Body of pancreas (tissue), 4 donors: Measurements from ENCODE around the gene PTTG1.

Experiments used
- POLR2A ChIP-seq, 3 donors: fragments of 450-650 bp; IDR thresholded peaks; one replicate each; pipeline ENCODE4 v1.6.1; 2016; ENCODE audit warnings: antibody characterized with exemption in 3 of 3, mild to moderate bottlenecking in 2 of 3
- TF ChIP-seq, protein P1 (sequence below), 7 experiments: fragments of 450-650 bp in 4 of 7; fragments of 200-600 bp in 3 of 7; sonication (generic) in 3 of 7; IDR thresholded peaks; one replicate each; pipeline ENCODE4 v1.5.1; 2016 to 2019; ENCODE audit warnings: antibody characterized with exemption in 7 of 7

- TF ChIP-seq, protein P1, sequence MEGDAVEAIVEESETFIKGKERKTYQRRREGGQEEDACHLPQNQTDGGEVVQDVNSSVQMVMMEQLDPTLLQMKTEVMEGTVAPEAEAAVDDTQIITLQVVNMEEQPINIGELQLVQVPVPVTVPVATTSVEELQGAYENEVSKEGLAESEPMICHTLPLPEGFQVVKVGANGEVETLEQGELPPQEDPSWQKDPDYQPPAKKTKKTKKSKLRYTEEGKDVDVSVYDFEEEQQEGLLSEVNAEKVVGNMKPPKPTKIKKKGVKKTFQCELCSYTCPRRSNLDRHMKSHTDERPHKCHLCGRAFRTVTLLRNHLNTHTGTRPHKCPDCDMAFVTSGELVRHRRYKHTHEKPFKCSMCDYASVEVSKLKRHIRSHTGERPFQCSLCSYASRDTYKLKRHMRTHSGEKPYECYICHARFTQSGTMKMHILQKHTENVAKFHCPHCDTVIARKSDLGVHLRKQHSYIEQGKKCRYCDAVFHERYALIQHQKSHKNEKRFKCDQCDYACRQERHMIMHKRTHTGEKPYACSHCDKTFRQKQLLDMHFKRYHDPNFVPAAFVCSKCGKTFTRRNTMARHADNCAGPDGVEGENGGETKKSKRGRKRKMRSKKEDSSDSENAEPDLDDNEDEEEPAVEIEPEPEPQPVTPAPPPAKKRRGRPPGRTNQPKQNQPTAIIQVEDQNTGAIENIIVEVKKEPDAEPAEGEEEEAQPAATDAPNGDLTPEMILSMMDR (IDR thresholded peaks at IDR 0.05), result no peak
- TF ChIP-seq POLR2A (IDR thresholded peaks at IDR 0.05), result peak in 1 of 3 donors; percentile 12
Observed at GRCh38 chr5:160467555-160468362, 46.1 kb downstream of the PTTG1 start.
